Keratinocyte (primary cell): ENCODE measurements around the gene RNF19B. TPM values are rescaled to one million over a fixed set of nuclear protein-coding genes. Genes with fewer than 3 reads are reported as not detected.

Experiments
- DNase-seq: peaks from one replicate; pipeline ENCODE4 v3.0.0-alpha.2; 2011; ENCODE audit warnings: low read depth, missing footprints, low spot score
- FAIRE-seq: peaks from 2 replicates; lab custom pipeline; 2011; peaks lifted over from hg19 to GRCh38; lab: Jason Lieb, UNC
- H2AFZ ChIP-seq: 2 replicates; pipeline ENCODE4 v1.6.0; 2012; ENCODE audit warnings: low read length, control low read depth, inconsistent platforms; ENCODE audit not compliant: control insufficient read depth
- H3K27ac ChIP-seq: 2 replicates; pipeline ENCODE4 v1.5.1; 2011; ENCODE audit warnings: low read length; ENCODE audit not compliant: control insufficient read depth, insufficient read depth
- H3K27me3 ChIP-seq: 3 replicates; pipeline ENCODE4 v1.6.0; 2011; ENCODE audit warnings: low read length; ENCODE audit not compliant: control insufficient read depth, insufficient read depth; ENCODE audit errors: extremely low read depth
- H3K36me3 ChIP-seq, 2 experiments: 2 replicates in 1 of 2; 3 replicates in 1 of 2; pipeline ENCODE4 v1.5.1; 2011; ENCODE audit warnings: low read length in 2 of 2, mild to moderate bottlenecking in 1 of 2; ENCODE audit not compliant: control insufficient read depth in 2 of 2, insufficient read depth in 2 of 2; ENCODE audit errors: extremely low read depth in 1 of 2
- H3K4me1 ChIP-seq: 3 replicates; pipeline ENCODE4 v1.5.1; 2011; ENCODE audit warnings: low read length; ENCODE audit not compliant: control insufficient read depth, insufficient read depth; ENCODE audit errors: extremely low read depth
- H3K4me2 ChIP-seq: 3 replicates; pipeline ENCODE4 v1.6.0; 2011; ENCODE audit warnings: low read depth, low read length; ENCODE audit not compliant: control insufficient read depth, insufficient read depth; ENCODE audit errors: extremely low read depth
- H3K4me3 ChIP-seq, 3 experiments: fragments of 200-600 bp in 1 of 3; sonication (generic) in 1 of 3; 2 replicates in 2 of 3; 3 replicates in 1 of 3; pipeline ENCODE4 v1.5.1; 2011 to 2016; ENCODE audit warnings: low read length in 3 of 3, mild to moderate bottlenecking in 3 of 3, control low read depth in 2 of 3, inconsistent platforms in 1 of 3, low read depth in 1 of 3, mixed read lengths in 1 of 3, mixed run types in 1 of 3, moderate library complexity in 1 of 3; ENCODE audit not compliant: control insufficient read depth in 2 of 3, insufficient read depth in 2 of 3; ENCODE audit errors: extremely low read depth in 1 of 3
- H3K79me2 ChIP-seq: 2 replicates; pipeline ENCODE4 v1.6.0; 2012; ENCODE audit warnings: low read length; ENCODE audit not compliant: control insufficient read depth, insufficient read depth
- H3K9ac ChIP-seq: 3 replicates; pipeline ENCODE4 v1.6.0; 2011; ENCODE audit warnings: low read length; ENCODE audit not compliant: control insufficient read depth, insufficient read depth; ENCODE audit errors: extremely low read depth
- H3K9me1 ChIP-seq: 3 replicates; pipeline ENCODE4 v1.6.0; 2011; ENCODE audit warnings: low read length; ENCODE audit not compliant: control insufficient read depth, insufficient read depth; ENCODE audit errors: extremely low read depth
- H3K9me3 ChIP-seq: 2 replicates; pipeline ENCODE4 v1.5.1; 2012; ENCODE audit warnings: low read depth, low read length; ENCODE audit not compliant: control insufficient read depth
- H4K20me1 ChIP-seq: 3 replicates; pipeline ENCODE4 v1.6.0; 2011; ENCODE audit warnings: low read length; ENCODE audit not compliant: control insufficient read depth, insufficient read depth; ENCODE audit errors: extremely low read depth
- EZH2 ChIP-seq: IDR thresholded peaks from one replicate; pipeline ENCODE4 v1.6.1; 2012; ENCODE audit warnings: inconsistent platforms, mild to moderate bottlenecking, low read length, moderate library complexity
- dilution Hi-C: fragments of 300-500 bp; cut with MboI; formaldehyde crosslinking; loops from one replicate; pipeline ENCODE4 v1.7.0; 2020; ENCODE audit warnings: low sequenced_read_pairs; ENCODE audit not compliant: extremely low pct_ligation_motif_present
- polyA plus RNA-seq, 5 experiments: library from polyadenylated mRNA; depleted of rRNA in 3 of 5; stranded (reverse) in 3 of 5; stranded (forward) in 1 of 5; unstranded in 1 of 5; fragments of >200 nt; gene quantifications; 1 replicate in 1 of 5; 2 replicates in 3 of 5; 3 replicates in 1 of 5; pipeline versions ENCODE4 v1.2.1 to v1.2.3, GENCODE V29; 2011 to 2012; ENCODE audit warnings: missing spikeins in 2 of 5, low read depth in 1 of 5, low replicate concordance in 1 of 5
- TF ChIP-seq, protein P1 (sequence below), 3 experiments: IDR thresholded peaks in 1 of 3; conservative IDR thresholded peaks in 1 of 3; optimal IDR thresholded peaks in 1 of 3; 2 replicates in 2 of 3; 3 replicates in 1 of 3; pipeline versions ENCODE3 to v1.5.1; 2011; ENCODE audit warnings: low read length in 3 of 3, mild to moderate bottlenecking in 3 of 3, moderate library complexity in 2 of 3, control low read depth in 1 of 3, inconsistent platforms in 1 of 3; ENCODE audit not compliant: insufficient read depth in 2 of 3; ENCODE audit errors: extremely low read depth in 1 of 3

RNF19B gene
- polyA plus RNA-seq, 1 donor (not counting 4 experiments of a cell fraction or from before 2014, with no cell fraction given) = 33.5 TPM

DNA sequence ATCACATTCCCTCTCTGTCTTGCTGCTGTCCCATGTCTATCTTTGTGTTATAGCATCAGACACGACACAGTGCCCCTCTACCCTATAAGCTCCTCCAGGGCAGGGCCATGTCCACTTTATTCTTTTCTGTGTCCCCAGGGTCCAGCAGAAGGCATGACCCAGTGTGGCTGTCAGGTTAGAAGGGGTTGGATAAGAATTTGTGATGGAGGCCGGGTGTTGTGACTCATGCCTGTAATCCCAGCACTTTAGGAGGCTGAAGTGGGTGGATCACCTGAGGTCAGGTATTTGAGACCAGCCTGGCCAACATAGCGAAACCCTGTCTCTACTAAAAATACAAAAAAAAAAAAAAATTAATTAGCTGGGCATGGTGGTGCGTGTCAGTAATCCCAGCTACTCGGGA, 26.3 kb upstream of the RNF19B start:
- no peaks in the 10 kb centered on the region for H3K27me3 ChIP-seq
- peaks cover 51% of the 10 kb centered on the region for H3K4me1 ChIP-seq
- TF ChIP-seq EZH2 = no peak
- TF ChIP-seq, protein P1, sequence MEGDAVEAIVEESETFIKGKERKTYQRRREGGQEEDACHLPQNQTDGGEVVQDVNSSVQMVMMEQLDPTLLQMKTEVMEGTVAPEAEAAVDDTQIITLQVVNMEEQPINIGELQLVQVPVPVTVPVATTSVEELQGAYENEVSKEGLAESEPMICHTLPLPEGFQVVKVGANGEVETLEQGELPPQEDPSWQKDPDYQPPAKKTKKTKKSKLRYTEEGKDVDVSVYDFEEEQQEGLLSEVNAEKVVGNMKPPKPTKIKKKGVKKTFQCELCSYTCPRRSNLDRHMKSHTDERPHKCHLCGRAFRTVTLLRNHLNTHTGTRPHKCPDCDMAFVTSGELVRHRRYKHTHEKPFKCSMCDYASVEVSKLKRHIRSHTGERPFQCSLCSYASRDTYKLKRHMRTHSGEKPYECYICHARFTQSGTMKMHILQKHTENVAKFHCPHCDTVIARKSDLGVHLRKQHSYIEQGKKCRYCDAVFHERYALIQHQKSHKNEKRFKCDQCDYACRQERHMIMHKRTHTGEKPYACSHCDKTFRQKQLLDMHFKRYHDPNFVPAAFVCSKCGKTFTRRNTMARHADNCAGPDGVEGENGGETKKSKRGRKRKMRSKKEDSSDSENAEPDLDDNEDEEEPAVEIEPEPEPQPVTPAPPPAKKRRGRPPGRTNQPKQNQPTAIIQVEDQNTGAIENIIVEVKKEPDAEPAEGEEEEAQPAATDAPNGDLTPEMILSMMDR (optimal IDR thresholded peaks at IDR 0.05 in 1 of 3, IDR thresholded peaks at IDR 0.05 in 1 of 3, conservative IDR thresholded peaks at IDR 0.05 in 1 of 3; ENCODE audit: extremely low read depth in 1 of 3, insufficient read depth in 2 of 3, low read length in 3 of 3) = no peak
- dilution Hi-C loops = no loop called here
- no peaks in the 10 kb centered on the region for H3K9me3 ChIP-seq
- H3K4me3 ChIP-seq = no peak overlapping the region
- no peak for FAIRE-seq
- no peak for DNase-seq
- peaks cover 2% of the 10 kb centered on the region for H3K9me1 ChIP-seq
- peak overlapping the region; percentile 89 for H3K27ac ChIP-seq
- peak overlapping the region; percentile 42 for H3K4me2 ChIP-seq
- H3K79me2 ChIP-seq = no peaks in the 10 kb centered on the region
- no peaks in the 10 kb centered on the region for H4K20me1 ChIP-seq
- no peak overlapping the region for H2AFZ ChIP-seq
- H3K9ac ChIP-seq = peak overlapping the region; percentile 31
- no peaks in the 10 kb centered on the region for H3K36me3 ChIP-seq

DNA sequence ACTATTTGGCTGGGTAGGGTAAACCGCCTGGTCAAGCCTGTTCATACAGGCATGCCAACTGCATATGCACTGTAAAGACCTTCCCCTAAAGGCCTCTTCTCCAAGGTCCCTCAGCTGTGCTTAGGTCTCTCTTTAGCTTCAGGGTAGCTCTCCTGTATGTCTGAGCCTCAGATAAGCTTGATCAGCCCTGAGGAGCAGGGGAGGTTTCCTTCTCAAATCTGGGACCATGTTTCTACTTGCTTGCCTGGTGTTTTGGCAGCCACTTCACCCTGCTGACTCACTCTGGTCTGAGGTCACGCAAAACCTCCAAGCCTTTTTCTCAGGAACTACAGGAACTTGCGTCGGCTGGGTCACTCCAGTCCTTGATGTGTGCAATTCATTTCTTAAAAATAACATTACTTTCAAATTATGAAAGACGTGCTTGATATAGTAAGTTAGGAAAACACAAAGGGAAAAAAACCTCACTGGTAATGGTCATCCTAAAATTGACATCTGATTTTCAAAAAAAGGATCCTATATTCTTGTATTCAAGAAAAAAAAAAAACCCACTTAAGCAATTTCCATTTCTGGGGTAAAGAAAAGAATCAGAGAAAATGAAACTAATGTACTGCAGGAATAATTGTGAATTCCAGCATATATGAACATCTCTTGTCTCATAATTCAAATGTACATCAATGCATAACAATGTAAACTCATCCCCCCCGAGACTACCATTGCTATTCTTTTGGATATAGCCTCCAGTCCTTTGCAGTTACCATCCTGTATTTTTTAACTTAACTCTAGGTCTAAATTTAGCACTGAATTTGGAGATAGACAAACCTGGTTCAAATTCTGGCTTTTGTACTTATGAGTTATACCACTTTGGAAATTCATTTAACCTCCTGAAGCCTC, 24.8 kb upstream of the RNF19B start:
- no peaks in the 10 kb centered on the region for H3K9me3 ChIP-seq
- dilution Hi-C loops = no loop called here
- peaks cover 54% of the 10 kb centered on the region for H3K4me1 ChIP-seq
- peak overlapping the region; percentile 98 for H3K27ac ChIP-seq
- peaks cover 2% of the 10 kb centered on the region for H3K9me1 ChIP-seq
- no peaks in the 10 kb centered on the region for H4K20me1 ChIP-seq
- no peaks in the 10 kb centered on the region for H3K36me3 ChIP-seq
- H2AFZ ChIP-seq = no peak overlapping the region
- no peak for DNase-seq
- peak overlapping the region in 2 of 3 experiments; percentile 62 to 71 for H3K4me3 ChIP-seq
- TF ChIP-seq, protein P1 (optimal IDR thresholded peaks at IDR 0.05 in 1 of 3, IDR thresholded peaks at IDR 0.05 in 1 of 3, conservative IDR thresholded peaks at IDR 0.05 in 1 of 3; ENCODE audit: extremely low read depth in 1 of 3, insufficient read depth in 2 of 3, low read length in 3 of 3) = no peak
- no peak for TF ChIP-seq EZH2
- H3K27me3 ChIP-seq = no peaks in the 10 kb centered on the region
- peak overlapping the region; percentile 77 for H3K9ac ChIP-seq
- H3K79me2 ChIP-seq = no peaks in the 10 kb centered on the region
- peak; percentile 92 for FAIRE-seq
- H3K4me2 ChIP-seq = peak overlapping the region; percentile 97
